Effector memory CD8-positive, alpha-beta T cell (primary cell): ENCODE measurements around the gene CNOT8.
A peak's percentile ranks its signal among the peaks of the same experiment; 100 is the strongest.
"Not testable (repeated sequence)": the region's sequence is repeated elsewhere in the genome, so short reads cannot be mapped to it uniquely, and the experiment has no call there.

Experiments
- ATAC-seq: fragments of 150-1000 bp; cut with Tn5 transposase; replicated peaks from 2 replicates; pipeline ENCODE4 v1.10.0; 2021; ENCODE audit warnings: mild to moderate bottlenecking, moderate library complexity
- DNase-seq, 3 experiments: peaks; one replicate each; pipeline ENCODE4 v3.0.0; 2021
- H3K27ac Mint-ChIP-seq, 2 donors: one replicate each; pipeline ENCODE4 v1.8.0; 2022; ENCODE audit warnings: mild to moderate bottlenecking in 2 of 2, mixed read lengths in 2 of 2, moderate library complexity in 2 of 2
- H3K27me3 Mint-ChIP-seq, 2 donors: one replicate each; pipeline ENCODE4 v1.8.0; 2022; ENCODE audit warnings: mixed read lengths in 2 of 2
- H3K36me3 Mint-ChIP-seq: one replicate; pipeline ENCODE4 v1.8.0; 2022; ENCODE audit warnings: mild to moderate bottlenecking, moderate library complexity, mixed read lengths; ENCODE audit not compliant: insufficient read depth
- H3K4me1 Mint-ChIP-seq, 2 donors: one replicate each; pipeline ENCODE4 v1.8.0; 2022; ENCODE audit warnings: low read depth in 2 of 2, mixed read lengths in 2 of 2
- H3K4me3 Mint-ChIP-seq, 2 donors: one replicate each; pipeline ENCODE4 v1.8.0; 2022; ENCODE audit warnings: mild to moderate bottlenecking in 2 of 2, mixed read lengths in 2 of 2, moderate library complexity in 2 of 2
- H3K9me3 Mint-ChIP-seq, 2 donors: one replicate each; pipeline ENCODE4 v1.8.0; 2022; ENCODE audit warnings: mixed read lengths in 2 of 2

Gene CNOT8

DNA sequence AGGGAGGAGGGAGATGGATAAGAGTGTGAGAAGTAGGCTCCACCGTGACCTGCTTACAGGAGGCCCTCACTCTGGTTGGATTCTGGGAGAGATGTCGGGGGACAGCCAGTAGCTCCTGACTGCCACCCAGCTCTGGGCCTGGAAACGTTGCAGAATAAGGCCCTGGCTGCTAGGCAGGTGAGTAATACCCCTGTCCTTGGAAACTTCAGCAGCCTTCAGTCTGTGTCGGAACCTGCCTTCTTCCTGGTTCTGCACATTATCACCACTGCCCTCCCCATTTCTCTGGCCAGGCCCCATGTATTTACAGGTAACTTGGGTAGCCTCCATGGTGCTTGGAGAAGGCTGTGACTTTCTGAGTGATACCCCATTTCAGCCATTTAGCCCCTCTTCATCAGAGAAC lies 34.8 kb upstream of the CNOT8 start:
- Mint-ChIP-seq H3K9me3 (no peaks in the 10 kb centered on the region), H3K27ac (no peak overlapping the region)

DNA sequence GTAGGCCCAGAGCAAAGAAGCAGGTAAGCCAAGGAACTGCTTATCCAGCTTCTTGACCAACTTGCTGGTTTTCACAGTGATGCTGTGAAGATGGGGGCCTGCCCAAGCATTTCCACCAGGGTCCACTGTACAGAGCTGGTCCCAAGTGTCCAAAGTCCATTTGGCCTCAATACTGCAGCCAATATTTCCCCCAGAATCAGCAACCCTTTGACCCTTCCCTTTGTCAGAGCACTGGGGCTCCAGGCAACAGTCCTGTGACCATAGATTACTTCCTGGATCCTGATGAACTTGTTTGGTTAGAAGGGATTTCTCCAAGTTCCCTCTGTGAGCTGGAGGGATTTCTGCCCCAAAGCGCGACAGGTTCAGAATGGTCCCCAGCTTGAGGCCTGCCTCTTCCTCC lies 34.4 kb upstream of the CNOT8 start:
- no peak overlapping the region for H3K4me3 Mint-ChIP-seq
- peaks cover 14% of the 10 kb centered on the region for H3K36me3 Mint-ChIP-seq
- peaks cover 24 to 34% of the 10 kb centered on the region in 2 donors for H3K4me1 Mint-ChIP-seq
- no peaks in the 10 kb centered on the region for H3K9me3 Mint-ChIP-seq
- H3K27ac Mint-ChIP-seq, result no peak overlapping the region
- ATAC-seq (no peak), DNase-seq (no peak)
- no peaks in the 10 kb centered on the region for H3K27me3 Mint-ChIP-seq

More for the DNA sequence above, 34.8 kb upstream of the CNOT8 start:
- H3K4me1 Mint-ChIP-seq, result peaks cover 27 to 36% of the 10 kb centered on the region in 2 donors
- ATAC-seq (no peak), DNase-seq (no peak)
- peaks cover 11% of the 10 kb centered on the region for H3K36me3 Mint-ChIP-seq
- H3K27me3 Mint-ChIP-seq, result no peaks in the 10 kb centered on the region
- no peak overlapping the region for H3K4me3 Mint-ChIP-seq

DNA sequence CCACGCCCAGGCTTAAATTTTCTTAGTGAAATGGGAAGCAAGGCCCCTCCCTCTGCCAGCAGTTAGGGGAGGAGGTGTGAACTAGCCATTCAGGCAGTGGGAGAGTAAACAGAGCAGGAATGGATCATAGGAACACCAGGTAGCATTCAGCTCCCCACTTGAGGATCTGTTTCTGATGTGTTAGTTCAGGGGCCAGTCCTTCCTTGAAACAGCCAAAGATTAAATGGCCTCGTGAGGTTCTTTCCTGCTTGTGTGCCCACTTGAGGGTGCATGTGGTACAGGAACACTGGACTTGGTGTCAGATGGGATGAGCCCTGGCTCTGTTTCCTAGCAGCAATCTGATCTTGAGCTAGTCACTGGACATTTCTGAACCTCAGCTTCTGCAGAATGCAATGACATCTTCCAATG lies 29.2 kb upstream of the CNOT8 start:
- H3K4me3 Mint-ChIP-seq, result peak overlapping the region in 1 of 2 donors; percentile 52
- no peaks in the 10 kb centered on the region for H3K9me3 Mint-ChIP-seq
- DNase-seq (no peak), ATAC-seq (no peak)
- H3K27me3 Mint-ChIP-seq, result no peaks in the 10 kb centered on the region
- H3K4me1 Mint-ChIP-seq, result peaks cover 18 to 29% of the 10 kb centered on the region in 2 donors
- H3K27ac Mint-ChIP-seq, result peak overlapping the region; percentile 89 to 91
- H3K36me3 Mint-ChIP-seq, result peaks cover 22% of the 10 kb centered on the region

DNA sequence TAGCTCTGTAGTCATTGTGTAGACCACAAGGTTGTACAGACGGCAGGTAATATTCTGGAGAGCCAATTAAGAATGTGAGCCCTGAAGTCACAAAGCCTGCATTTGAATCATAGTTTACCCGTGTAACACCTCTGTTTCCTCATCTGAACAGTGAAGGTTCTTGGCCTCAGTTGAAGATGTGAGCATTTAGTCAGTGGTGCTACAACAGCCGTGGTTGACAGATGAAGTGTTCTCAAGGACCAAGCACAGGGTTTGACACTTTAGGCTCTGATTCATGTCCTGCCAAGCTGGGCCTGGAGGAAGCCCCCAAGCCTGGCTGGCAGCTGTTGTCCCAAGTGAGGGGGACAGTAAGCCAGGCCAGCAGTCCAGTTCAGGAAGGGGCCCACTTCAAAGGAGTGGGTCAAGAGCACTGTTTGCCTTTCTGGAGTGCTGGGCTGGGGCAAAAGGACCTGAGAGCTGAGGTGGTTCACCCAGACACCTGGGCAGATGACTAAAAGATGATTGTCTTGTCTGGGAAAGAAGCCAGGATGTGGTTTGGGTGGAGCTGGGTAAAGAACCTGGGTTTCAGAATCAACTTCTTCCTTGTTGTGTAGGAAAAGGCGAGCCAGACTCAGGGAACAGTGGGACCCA lies 28.7 kb upstream of the CNOT8 start:
- H3K36me3 Mint-ChIP-seq, result peaks cover 22% of the 10 kb centered on the region
- H3K9me3 Mint-ChIP-seq, result no peaks in the 10 kb centered on the region
- peak overlapping the region; percentile 52 to 53 for H3K4me3 Mint-ChIP-seq
- DNase-seq, result no peak
- H3K27ac Mint-ChIP-seq, result peak overlapping the region; percentile 89 to 91
- H3K27me3 Mint-ChIP-seq, result no peaks in the 10 kb centered on the region
- peaks cover 18 to 31% of the 10 kb centered on the region in 2 donors for H3K4me1 Mint-ChIP-seq
- peak; percentile 36 for ATAC-seq

DNA sequence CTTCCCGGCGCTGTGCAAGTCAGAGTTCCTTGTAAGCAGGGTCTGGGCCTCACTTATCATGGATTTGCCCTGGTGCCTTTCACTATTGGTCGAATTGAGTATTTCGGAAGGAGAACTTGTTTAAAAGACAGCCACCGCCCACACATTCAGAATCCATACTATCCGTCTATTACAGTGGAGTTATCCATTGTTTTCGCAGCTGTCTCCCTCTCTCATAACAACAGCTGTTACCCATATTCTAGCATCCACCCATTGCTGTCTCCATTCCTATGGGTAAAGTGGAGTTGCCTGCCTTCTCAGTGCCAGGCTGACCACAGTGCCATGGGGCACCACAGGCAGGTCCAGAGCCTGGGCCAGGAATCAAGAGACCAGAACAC lies 28.2 kb upstream of the CNOT8 start:
- Mint-ChIP-seq H3K9me3 (no peaks in the 10 kb centered on the region), H3K27ac (peak overlapping the region; percentile 89 to 91), H3K4me1 (peaks cover 18 to 32% of the 10 kb centered on the region in 2 donors), H3K36me3 (peaks cover 22% of the 10 kb centered on the region), H3K4me3 (peak overlapping the region; percentile 52 to 53), H3K27me3 (no peaks in the 10 kb centered on the region)
- DNase-seq, result no peak
- ATAC-seq, result no peak

DNA sequence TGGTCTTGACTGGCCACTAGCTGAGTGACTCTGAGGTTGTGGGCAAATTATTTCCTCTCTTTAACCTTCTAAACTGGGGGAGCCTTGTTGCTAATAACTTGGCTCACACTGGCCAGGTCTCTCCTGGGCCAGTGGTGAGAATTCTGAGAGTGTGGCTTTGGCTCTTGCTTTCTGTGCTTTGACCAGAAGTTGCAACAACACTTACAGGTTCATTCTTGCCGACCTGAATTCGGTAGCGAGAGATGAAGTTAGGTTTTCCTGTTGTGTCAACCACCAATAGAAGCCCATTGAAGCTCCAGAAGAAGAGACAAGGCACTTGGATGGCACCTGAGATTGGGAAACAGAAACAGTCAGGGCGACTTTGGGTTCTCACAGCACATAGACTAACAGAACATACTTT lies 27.8 kb upstream of the CNOT8 start:
- Mint-ChIP-seq H3K36me3 (peaks cover 22% of the 10 kb centered on the region), H3K27ac (peak overlapping the region in 1 of 2 donors; percentile 89), H3K9me3 (no peaks in the 10 kb centered on the region), H3K4me1 (peaks cover 18 to 32% of the 10 kb centered on the region in 2 donors), H3K27me3 (no peaks in the 10 kb centered on the region), H3K4me3 (peak overlapping the region; percentile 52 to 53)
- ATAC-seq (no peak), DNase-seq (no peak)

DNA sequence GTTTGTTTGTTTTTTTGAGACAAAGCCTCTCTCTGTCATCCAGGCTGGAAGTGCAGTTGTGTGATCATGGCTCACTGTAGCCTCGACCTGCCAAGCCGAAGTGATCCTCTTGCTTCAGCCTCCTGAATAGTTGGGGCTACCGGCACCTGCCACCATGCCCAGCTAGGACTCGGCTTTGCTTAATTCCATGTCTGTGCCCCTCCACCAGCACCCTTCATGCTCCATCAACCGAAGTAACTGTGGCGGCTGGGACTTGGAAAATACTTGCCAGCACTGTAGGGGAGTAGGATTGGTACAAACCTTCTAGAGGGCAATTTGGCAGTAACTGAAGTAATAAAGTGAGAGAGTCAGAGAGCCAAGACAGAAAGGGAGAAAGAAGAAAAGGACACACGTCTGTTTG lies 27.0 kb upstream of the CNOT8 start:
- peaks cover 18 to 28% of the 10 kb centered on the region in 2 donors for H3K4me1 Mint-ChIP-seq
- peak overlapping the region in 1 of 2 donors; percentile 89 for H3K27ac Mint-ChIP-seq

DNA sequence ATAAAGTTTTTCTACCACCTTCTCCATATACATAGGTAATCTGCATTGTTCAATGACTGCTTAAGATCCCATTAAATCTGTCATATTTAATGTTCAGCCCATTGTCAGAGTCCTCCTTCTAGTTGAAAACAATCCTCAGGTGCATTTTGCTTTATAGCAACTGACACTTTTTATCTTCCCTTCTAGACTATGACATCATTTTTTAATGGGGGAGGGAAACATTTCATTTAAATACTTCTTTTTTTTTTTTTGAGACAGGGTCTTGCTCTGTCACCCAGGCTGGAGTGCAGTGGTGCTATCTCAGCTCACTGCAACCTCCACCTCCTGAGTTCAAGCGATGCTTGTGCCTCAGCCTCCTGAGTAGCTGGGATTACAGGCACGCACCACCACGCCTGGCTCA lies 25.6 kb upstream of the CNOT8 start:
- H3K9me3 Mint-ChIP-seq, H3K4me3 Mint-ChIP-seq, H3K27me3 Mint-ChIP-seq, DNase-seq, ATAC-seq: not testable (repeated sequence)
- peaks cover 27% of the 10 kb centered on the region for H3K36me3 Mint-ChIP-seq
- peak overlapping the region in 1 of 2 donors; percentile 23 for H3K27ac Mint-ChIP-seq
- peaks cover 18 to 28% of the 10 kb centered on the region in 2 donors for H3K4me1 Mint-ChIP-seq

More for the DNA sequence above, 27.0 kb upstream of the CNOT8 start:
- no peaks in the 10 kb centered on the region for H3K9me3 Mint-ChIP-seq
- peaks cover 27% of the 10 kb centered on the region for H3K36me3 Mint-ChIP-seq
- ATAC-seq, result no peak
- no peak for DNase-seq
- H3K27me3 Mint-ChIP-seq, result no peaks in the 10 kb centered on the region
- no peak overlapping the region for H3K4me3 Mint-ChIP-seq

DNA sequence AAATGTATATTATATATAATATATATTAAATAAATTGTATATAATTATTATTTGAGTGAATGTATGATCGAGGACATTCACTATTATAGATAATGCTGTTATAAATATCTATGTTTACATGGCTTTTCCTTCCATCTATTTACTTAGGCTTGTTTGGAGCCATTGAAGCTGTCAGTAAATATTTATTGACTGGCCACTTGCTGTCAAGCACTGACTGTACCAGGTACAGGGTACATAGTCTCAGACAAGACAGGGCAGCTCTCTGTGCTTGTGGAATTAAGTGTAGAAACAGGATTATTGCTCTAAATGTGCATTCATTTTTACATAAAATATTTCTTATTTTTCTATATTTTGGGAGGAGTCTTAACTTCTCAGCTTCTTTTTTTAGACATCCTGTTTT lies 24.4 kb upstream of the CNOT8 start:
- H3K27ac Mint-ChIP-seq, result no peak overlapping the region
- H3K4me3 Mint-ChIP-seq, result no peak overlapping the region

DNA sequence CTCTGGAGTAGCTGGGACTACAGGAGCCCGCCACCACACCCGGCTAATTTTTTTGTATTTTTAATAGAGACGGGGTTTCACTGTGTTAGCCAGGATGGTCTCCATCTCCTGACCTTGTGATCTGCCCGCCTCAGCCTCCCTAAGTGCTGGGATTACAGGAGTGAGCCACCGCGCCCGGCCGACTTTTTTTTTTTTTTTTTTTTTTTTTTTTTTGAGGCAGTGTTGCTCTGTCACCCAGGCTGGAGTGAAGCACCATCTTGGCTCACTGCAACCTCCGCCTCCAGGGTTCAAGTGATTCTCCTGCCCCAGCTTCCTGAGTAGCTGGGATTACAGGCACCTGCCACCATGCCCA lies 22.8 kb upstream of the CNOT8 start:
- peaks cover 20% of the 10 kb centered on the region for H3K36me3 Mint-ChIP-seq
- H3K27ac Mint-ChIP-seq, H3K4me1 Mint-ChIP-seq, H3K9me3 Mint-ChIP-seq, DNase-seq, ATAC-seq, H3K27me3 Mint-ChIP-seq, H3K4me3 Mint-ChIP-seq: not testable (repeated sequence)

More for the DNA sequence above, 24.4 kb upstream of the CNOT8 start:
- no peaks in the 10 kb centered on the region for H3K9me3 Mint-ChIP-seq
- H3K27me3 Mint-ChIP-seq, result no peaks in the 10 kb centered on the region
- no peak for ATAC-seq
- H3K36me3 Mint-ChIP-seq, result peaks cover 20% of the 10 kb centered on the region
- H3K4me1 Mint-ChIP-seq, result peaks cover 16 to 20% of the 10 kb centered on the region in 2 donors
- DNase-seq, result no peak

DNA sequence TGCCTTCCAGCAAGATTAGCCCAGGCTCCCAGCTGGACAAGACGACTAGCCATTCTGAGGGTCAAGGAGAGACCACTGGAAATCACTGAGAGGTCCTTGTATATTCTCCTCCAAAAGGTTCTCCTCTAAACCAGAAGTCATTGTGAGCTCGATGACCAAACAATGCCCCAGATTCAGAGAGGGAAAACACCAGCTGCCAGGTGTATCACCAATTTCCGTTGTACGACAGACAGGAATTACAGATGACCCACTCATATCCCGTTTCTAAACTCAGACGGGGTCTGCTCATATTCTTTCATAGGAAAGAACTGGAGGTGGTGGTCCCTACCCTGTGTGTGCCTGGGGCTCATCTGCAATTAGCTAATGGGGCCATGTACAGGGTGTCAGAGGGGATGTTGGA lies 22.2 kb upstream of the CNOT8 start:
- DNase-seq, result no peak
- peaks cover 0 to 4% of the 10 kb centered on the region in 2 donors for H3K4me1 Mint-ChIP-seq

DNA sequence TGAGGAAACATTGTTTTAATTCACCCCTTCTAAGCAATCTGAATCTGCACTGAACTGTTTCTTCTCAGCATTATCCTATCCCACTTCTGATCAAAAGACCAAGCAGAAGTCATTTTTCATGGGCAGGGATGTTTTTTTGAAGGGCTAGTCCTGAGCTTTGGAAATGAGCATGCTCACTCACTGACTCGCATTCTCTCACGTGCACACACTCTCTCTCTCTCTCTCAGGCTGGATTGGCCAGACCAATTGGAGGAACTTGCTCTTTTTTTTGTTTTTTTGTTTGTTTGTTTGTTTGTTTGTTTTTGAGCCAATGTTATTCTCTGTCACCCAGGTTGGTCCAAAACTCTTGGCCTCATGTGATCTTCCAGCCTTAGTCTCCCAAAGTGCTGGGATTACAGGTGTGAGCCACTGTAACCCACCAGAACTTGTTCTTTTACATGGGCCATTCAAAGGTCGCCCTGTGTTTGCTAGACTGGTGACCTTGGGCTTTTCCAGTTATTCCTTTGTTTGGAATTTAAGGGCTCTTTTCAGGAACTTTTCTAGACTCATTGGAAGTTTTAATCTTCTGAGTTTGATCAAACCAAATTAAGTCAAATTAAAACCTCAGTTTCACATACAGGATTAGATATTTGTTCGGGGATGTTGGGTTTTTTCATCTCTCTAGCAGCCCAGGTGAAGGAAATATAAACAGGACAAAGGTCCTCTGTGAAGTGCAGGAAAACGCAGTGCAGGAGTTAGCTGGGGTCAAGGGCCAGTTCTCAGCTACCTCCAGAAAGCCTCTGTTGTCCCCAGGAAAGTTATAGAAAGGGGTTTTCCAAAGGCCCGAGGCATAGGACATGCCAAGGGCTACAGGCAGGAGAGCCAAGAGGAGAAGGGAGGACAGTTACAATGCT lies 21.2 kb upstream of the CNOT8 start:
- H3K4me1 Mint-ChIP-seq, result peaks cover 0 to 4% of the 10 kb centered on the region in 2 donors
- H3K36me3 Mint-ChIP-seq, result peaks cover 19% of the 10 kb centered on the region
- no peaks in the 10 kb centered on the region for H3K9me3 Mint-ChIP-seq
- no peak for ATAC-seq
- H3K27me3 Mint-ChIP-seq, result no peaks in the 10 kb centered on the region
- peak overlapping the region; percentile 35 to 36 for H3K27ac Mint-ChIP-seq
- H3K4me3 Mint-ChIP-seq, result no peak overlapping the region
- no peak for DNase-seq

More for the DNA sequence above, 22.2 kb upstream of the CNOT8 start:
- Mint-ChIP-seq H3K36me3 (peaks cover 20% of the 10 kb centered on the region), H3K27me3 (no peaks in the 10 kb centered on the region), H3K27ac (peak overlapping the region in 1 of 2 donors; percentile 35), H3K4me3 (no peak overlapping the region), H3K9me3 (no peaks in the 10 kb centered on the region)
- ATAC-seq, result no peak

DNA sequence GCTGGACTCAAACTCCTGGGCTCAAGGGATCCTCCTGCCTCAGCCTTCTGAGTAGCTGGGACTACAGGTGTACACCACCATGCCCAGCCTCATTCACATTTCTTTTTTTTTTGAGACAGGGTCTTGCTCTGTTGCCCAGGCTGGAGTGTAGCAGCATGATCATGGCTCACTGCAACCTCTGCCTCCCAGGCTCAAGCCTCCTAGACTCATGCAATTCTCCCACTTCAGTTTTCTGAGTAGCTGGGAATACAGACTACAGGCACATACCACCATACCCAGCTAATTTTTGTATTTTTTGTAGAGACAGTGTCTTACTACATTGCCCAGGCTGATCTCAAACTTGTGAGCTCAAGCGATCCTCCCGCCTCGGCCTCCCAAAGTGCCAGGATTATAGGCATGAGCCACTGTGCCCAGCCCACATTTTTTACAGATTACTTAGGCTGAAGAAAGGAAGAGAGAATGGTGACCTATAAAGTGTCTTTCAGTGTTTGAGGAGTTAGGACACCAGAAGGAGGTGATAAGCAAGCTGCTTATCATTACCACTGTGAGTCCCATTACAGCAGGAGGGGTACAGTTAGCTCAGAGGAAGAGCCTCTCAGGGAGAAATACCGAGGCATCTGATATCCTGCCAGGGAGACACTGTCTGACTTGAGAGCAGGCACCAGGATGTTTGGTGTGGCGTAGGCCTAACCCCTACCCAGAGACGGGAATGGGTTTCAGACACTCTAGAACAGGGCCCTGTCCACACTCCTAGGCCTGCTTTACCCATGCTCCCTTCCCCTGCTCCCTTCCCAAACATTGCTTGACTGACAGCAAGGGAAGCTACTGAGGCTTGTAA lies 17.8 kb upstream of the CNOT8 start:
- no peak for ATAC-seq
- Mint-ChIP-seq H3K4me1 (no peaks in the 10 kb centered on the region), H3K27ac (peak overlapping the region in 1 of 2 donors; percentile 15), H3K36me3 (peaks cover 5% of the 10 kb centered on the region), H3K4me3 (no peak overlapping the region), H3K27me3 (no peaks in the 10 kb centered on the region), H3K9me3 (no peaks in the 10 kb centered on the region)
- no peak for DNase-seq
